Neuronal stem cell (in vitro differentiated cells): ENCODE results near the gene ADCY2.

Experiments
- DNase-seq: peaks from one replicate; pipeline ENCODE4 v3.0.0-alpha.2; 2013; ENCODE audit warnings: low spot score
- H2AFZ ChIP-seq: one replicate; pipeline ENCODE4 v1.6.1; 2013; ENCODE audit warnings: mild to moderate bottlenecking, low read length, inconsistent platforms
- H2AK5ac ChIP-seq: 2 replicates; pipeline ENCODE4 v1.6.1; 2013; ENCODE audit warnings: low read depth, mild to moderate bottlenecking, inconsistent platforms, low read length, moderate library complexity, mixed read lengths
- H2BK120ac ChIP-seq: 2 replicates; pipeline ENCODE4 v1.6.1; 2013; ENCODE audit warnings: low read depth, mild to moderate bottlenecking, inconsistent platforms, low read length, moderate library complexity, mixed read lengths
- H2BK12ac ChIP-seq: one replicate; pipeline ENCODE4 v1.6.1; 2013; ENCODE audit warnings: low read length, inconsistent platforms
- H2BK15ac ChIP-seq: 2 replicates; pipeline ENCODE4 v1.6.1; 2013; ENCODE audit warnings: mild to moderate bottlenecking, low read length, inconsistent platforms, mixed read lengths
- H2BK5ac ChIP-seq: one replicate; pipeline ENCODE4 v1.6.1; 2013; ENCODE audit warnings: inconsistent platforms, mild to moderate bottlenecking, low read length, moderate library complexity
- H3K14ac ChIP-seq: one replicate; pipeline ENCODE4 v1.6.1; 2013; ENCODE audit warnings: low read length, inconsistent platforms
- H3K18ac ChIP-seq: 2 replicates; pipeline ENCODE4 v1.6.1; 2013; ENCODE audit warnings: low read length, inconsistent platforms
- H3K23ac ChIP-seq: 2 replicates; pipeline ENCODE4 v1.6.1; 2013; ENCODE audit warnings: low read depth, mild to moderate bottlenecking, mixed read lengths, low read length, inconsistent platforms; ENCODE audit not compliant: poor library complexity
- H3K27ac ChIP-seq: replicated peaks from 3 replicates; pipeline ENCODE4 v1.5.1; 2013; ENCODE audit warnings: low read length, inconsistent platforms
- H3K27me3 ChIP-seq, 3 experiments: 2 replicates each; pipeline ENCODE4 v1.6.1; 2013; ENCODE audit warnings: low read length in 3 of 3, mild to moderate bottlenecking in 2 of 3, inconsistent platforms in 1 of 3, low read depth in 1 of 3, mixed read lengths in 1 of 3, moderate library complexity in 1 of 3; ENCODE audit not compliant: control insufficient read depth in 3 of 3, insufficient read depth in 3 of 3
- H3K36me3 ChIP-seq, 2 donors: replicated peaks in 1 of 2; 2 replicates each; pipeline ENCODE4 v1.6.1; 2013; ENCODE audit warnings: low read length in 2 of 2; ENCODE audit not compliant: control insufficient read depth in 2 of 2, insufficient read depth in 2 of 2
- H3K4ac ChIP-seq: 2 replicates; pipeline ENCODE4 v1.6.1; 2013; ENCODE audit warnings: inconsistent platforms, mild to moderate bottlenecking, low read length, moderate library complexity
- H3K4me1 ChIP-seq, 2 donors: 1 replicate in 1 of 2; 2 replicates in 1 of 2; pipeline ENCODE4 v1.6.1; 2013; ENCODE audit warnings: low read length in 2 of 2, low read depth in 1 of 2; ENCODE audit not compliant: control insufficient read depth in 2 of 2, insufficient read depth in 1 of 2
- H3K4me2 ChIP-seq: one replicate; pipeline ENCODE4 v1.6.1; 2013; ENCODE audit warnings: mild to moderate bottlenecking, low read length, inconsistent platforms; ENCODE audit not compliant: insufficient read depth, poor library complexity, severe bottlenecking
- H3K4me3 ChIP-seq, 2 donors: 2 replicates each; pipeline ENCODE4 v1.5.1; 2013; ENCODE audit warnings: low read length in 2 of 2, mild to moderate bottlenecking in 2 of 2, inconsistent platforms in 1 of 2, moderate library complexity in 1 of 2
- H3K79me1 ChIP-seq: one replicate; pipeline ENCODE4 v1.6.1; 2013; ENCODE audit warnings: low read depth, mild to moderate bottlenecking, inconsistent platforms, low read length, moderate library complexity
- H3K9ac ChIP-seq: one replicate; pipeline ENCODE4 v1.6.1; 2013; ENCODE audit warnings: mild to moderate bottlenecking, low read depth, low read length, inconsistent platforms; ENCODE audit not compliant: poor library complexity
- H3K9me3 ChIP-seq, 2 donors: replicated peaks in 1 of 2; 2 replicates each; pipeline versions ENCODE3 to v1.6.1; 2013; ENCODE audit warnings: low read length in 2 of 2, mild to moderate bottlenecking in 2 of 2, inconsistent platforms in 1 of 2, low read depth in 1 of 2, mixed read lengths in 1 of 2, moderate library complexity in 1 of 2; ENCODE audit not compliant: control insufficient read depth in 2 of 2, insufficient read depth in 1 of 2
- H4K8ac ChIP-seq: one replicate; pipeline ENCODE4 v1.6.1; 2013; ENCODE audit warnings: low read depth, mild to moderate bottlenecking, inconsistent platforms, low read length, moderate library complexity
- H4K91ac ChIP-seq: one replicate; pipeline ENCODE4 v1.6.1; 2013; ENCODE audit warnings: low read length, low read depth, mild to moderate bottlenecking, inconsistent platforms; ENCODE audit not compliant: poor library complexity
- WGBS, 2 donors: extraction: QIAGEN DNeasy Blood & Tissue Kit; methylation state at CpG; one replicate each; pipeline ENCODE4 v1.1.7; 2013; ENCODE audit warnings: missing lambda C conversion rate in 2 of 2, mixed read lengths in 1 of 2; ENCODE audit not compliant: insufficient read length in 2 of 2, insufficient replicate concordance in 1 of 2; ENCODE audit errors: extremely low coverage in 2 of 2; 5-methylcytosine and 5-hydroxymethylcytosine counted together

The ADCY2 gene

DNA sequence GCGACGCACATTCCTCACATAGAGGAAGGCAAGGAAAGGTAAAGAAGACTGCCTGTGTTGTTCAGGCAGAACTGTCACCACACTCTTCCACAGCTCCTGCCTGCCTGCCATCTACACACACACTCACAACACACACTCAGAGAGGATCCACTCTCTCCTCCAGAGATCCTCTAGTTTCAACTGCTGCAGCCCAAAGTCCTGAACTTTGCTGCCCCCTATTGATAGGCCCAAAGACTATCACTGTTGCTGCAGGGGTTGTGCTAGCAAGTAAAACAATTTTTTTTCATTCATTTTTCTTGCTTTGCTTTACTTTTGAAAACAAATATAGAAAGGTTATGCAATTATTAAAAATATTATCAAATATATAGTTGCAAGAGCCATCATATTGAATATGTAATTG, 460.9 kb downstream of the ADCY2 start:
- H3K4ac ChIP-seq: no peak overlapping the region
- H3K36me3 ChIP-seq: peaks cover 8 to 45% of the 10 kb centered on the region in 2 donors
- H2AFZ ChIP-seq: no peak overlapping the region
- no peak overlapping the region for H2BK5ac ChIP-seq
- H3K9me3 ChIP-seq: peaks cover 0 to 3% of the 10 kb centered on the region in 2 donors
- no peak overlapping the region for H2AK5ac ChIP-seq
- peaks cover 0 to 2% (median 0%) of the 10 kb centered on the region in 3 experiments for H3K27me3 ChIP-seq
- no peak overlapping the region for H3K14ac ChIP-seq
- H3K27ac ChIP-seq: no peak overlapping the region
- H3K4me1 ChIP-seq: no peaks in the 10 kb centered on the region
- no peak overlapping the region for H4K8ac ChIP-seq
- H2BK12ac ChIP-seq: no peak overlapping the region
- DNase-seq: peak; percentile 23
- H4K91ac ChIP-seq: no peak overlapping the region
- no peak overlapping the region for H3K18ac ChIP-seq
- no peaks in the 10 kb centered on the region for H3K79me1 ChIP-seq
- H2BK15ac ChIP-seq: no peak overlapping the region
- H3K9ac ChIP-seq: no peak overlapping the region
- H3K4me3 ChIP-seq: no peak overlapping the region
- no peak overlapping the region for H3K23ac ChIP-seq
- WGBS, 2 donors: no CpG with 5 or more reads among the region's 2 CpGs
- no peak overlapping the region for H2BK120ac ChIP-seq
- H3K4me2 ChIP-seq: no peak overlapping the region

DNA sequence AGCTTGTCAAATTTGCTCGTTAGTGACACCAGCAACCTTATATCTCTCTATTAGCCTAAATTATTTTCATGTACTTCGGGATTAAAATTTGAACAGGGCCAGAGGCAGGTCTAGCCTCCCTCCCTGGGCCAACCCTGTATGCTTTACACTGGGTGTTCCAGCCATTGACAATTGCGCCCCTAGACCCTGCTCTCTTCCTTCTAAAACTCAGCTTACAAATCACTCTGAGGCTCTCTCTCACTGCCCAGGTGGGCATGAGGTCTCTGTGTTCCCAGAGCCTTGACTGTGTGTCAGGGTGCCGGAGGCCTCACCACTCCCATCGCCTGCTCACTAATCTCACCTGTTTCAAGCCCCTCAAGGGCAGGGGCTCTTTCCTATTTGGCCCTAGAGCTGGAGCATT, 461.4 kb downstream of the ADCY2 start:
- peak overlapping the region; percentile 6 for H3K23ac ChIP-seq
- H3K27me3 ChIP-seq: peaks cover 0 to 2% (median 0%) of the 10 kb centered on the region in 3 experiments
- no peak overlapping the region for H3K9ac ChIP-seq
- H2AK5ac ChIP-seq: no peak overlapping the region
- H2BK12ac ChIP-seq: no peak overlapping the region
- peaks cover 11 to 50% of the 10 kb centered on the region in 2 donors for H3K36me3 ChIP-seq
- no CpG with 5 or more reads among the region's 5 CpGs for WGBS, 2 donors
- no peak overlapping the region for H3K14ac ChIP-seq
- no peak overlapping the region for H4K8ac ChIP-seq
- H2AFZ ChIP-seq: no peak overlapping the region
- peak overlapping the region in 1 of 2 donors; percentile 43 for H3K4me3 ChIP-seq
- H3K4ac ChIP-seq: no peak overlapping the region
- H4K91ac ChIP-seq: no peak overlapping the region
- H3K27ac ChIP-seq: no peak overlapping the region
- no peak overlapping the region for H2BK15ac ChIP-seq
- no peak for DNase-seq
- no peak overlapping the region for H2BK120ac ChIP-seq
- no peak overlapping the region for H2BK5ac ChIP-seq
- no peaks in the 10 kb centered on the region for H3K79me1 ChIP-seq
- peaks cover 0 to 3% of the 10 kb centered on the region in 2 donors for H3K9me3 ChIP-seq
- no peaks in the 10 kb centered on the region for H3K4me1 ChIP-seq
- no peak overlapping the region for H3K18ac ChIP-seq
- H3K4me2 ChIP-seq: no peak overlapping the region

DNA sequence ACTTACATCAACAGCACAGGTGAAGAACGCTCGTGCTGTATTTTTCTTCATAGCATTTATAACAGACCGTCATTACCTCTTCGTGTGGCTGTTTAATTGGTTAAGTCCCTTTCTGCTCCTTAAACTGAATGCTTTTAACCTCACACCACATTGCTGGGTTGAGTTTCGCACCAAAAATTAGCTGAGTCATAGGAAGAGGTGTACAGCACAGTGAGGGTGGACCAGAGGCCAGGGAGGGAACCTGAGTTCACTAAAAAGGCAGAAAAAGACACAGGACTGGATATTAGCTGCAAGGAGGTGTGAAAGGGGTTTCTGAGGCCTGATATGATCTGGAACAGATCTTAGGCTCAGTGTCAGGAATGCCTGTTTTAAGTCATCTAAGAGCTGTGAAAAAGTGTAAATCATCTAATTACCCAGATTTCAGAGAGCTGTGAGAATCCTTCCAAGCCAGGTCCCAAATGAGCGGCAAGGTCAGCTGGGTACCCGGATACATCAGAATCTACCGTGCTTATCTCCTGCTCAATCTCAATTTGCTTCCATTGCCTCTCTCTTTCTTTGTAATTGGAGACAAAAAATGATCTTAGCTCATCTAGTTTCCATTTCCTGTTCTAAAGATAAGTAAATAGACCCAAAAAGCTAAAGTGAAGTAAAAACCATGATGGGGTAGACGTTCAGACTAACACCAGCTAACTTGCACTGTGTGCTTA, 462.1 kb downstream of the ADCY2 start:
- no peak overlapping the region for H3K23ac ChIP-seq
- no peak overlapping the region for H3K4ac ChIP-seq
- no peaks in the 10 kb centered on the region for H3K4me1 ChIP-seq
- no peak for DNase-seq
- H3K18ac ChIP-seq: no peak overlapping the region
- H3K4me3 ChIP-seq: no peak overlapping the region
- no peak overlapping the region for H4K91ac ChIP-seq
- no peak overlapping the region for H3K4me2 ChIP-seq
- H3K36me3 ChIP-seq: peaks cover 11 to 57% of the 10 kb centered on the region in 2 donors
- no peak overlapping the region for H2BK12ac ChIP-seq
- peaks cover 0 to 2% (median 0%) of the 10 kb centered on the region in 3 experiments for H3K27me3 ChIP-seq
- H2BK15ac ChIP-seq: no peak overlapping the region
- no peak overlapping the region for H2AFZ ChIP-seq
- no peak overlapping the region for H4K8ac ChIP-seq
- WGBS, 2 donors: no CpG with 5 or more reads among the region's 9 CpGs
- peaks cover 0 to 3% of the 10 kb centered on the region in 2 donors for H3K9me3 ChIP-seq
- H3K14ac ChIP-seq: no peak overlapping the region
- H2AK5ac ChIP-seq: no peak overlapping the region
- H3K27ac ChIP-seq: no peak overlapping the region
- no peak overlapping the region for H2BK5ac ChIP-seq
- no peak overlapping the region for H2BK120ac ChIP-seq
- no peaks in the 10 kb centered on the region for H3K79me1 ChIP-seq
- H3K9ac ChIP-seq: no peak overlapping the region

DNA sequence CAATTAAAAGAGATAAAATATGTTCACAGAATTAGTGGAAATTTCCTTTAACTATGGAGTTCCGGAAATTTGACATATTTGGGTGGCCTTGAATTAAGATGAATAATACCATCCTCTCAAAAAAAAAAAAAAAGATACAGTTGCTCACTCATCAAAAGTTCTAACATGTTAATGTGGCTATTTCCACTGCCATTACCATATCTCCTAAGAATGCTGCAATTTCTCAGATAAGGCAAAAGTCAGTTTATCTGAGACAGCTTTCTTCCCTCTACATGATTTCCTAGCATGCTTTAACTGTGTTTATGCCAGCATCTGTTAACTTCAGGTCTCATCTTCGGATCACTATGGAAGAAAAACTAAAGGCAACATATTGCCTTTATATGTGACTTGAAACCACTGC, 470.3 kb downstream of the ADCY2 start:
- no peak overlapping the region for H2AFZ ChIP-seq
- H2BK120ac ChIP-seq: no peak overlapping the region
- no peak overlapping the region for H3K4me2 ChIP-seq
- H3K9me3 ChIP-seq: no peaks in the 10 kb centered on the region
- no peak overlapping the region for H3K4ac ChIP-seq
- no peak overlapping the region for H3K4me3 ChIP-seq
- peaks cover 4 to 62% of the 10 kb centered on the region in 2 donors for H3K36me3 ChIP-seq
- H3K79me1 ChIP-seq: peaks cover 4% of the 10 kb centered on the region
- DNase-seq: no peak
- peaks cover 0 to 7% of the 10 kb centered on the region in 2 donors for H3K4me1 ChIP-seq
- no peak overlapping the region for H2BK15ac ChIP-seq
- H2BK12ac ChIP-seq: no peak overlapping the region
- no peak overlapping the region for H3K9ac ChIP-seq
- no CpG with 5 or more reads among the region's 2 CpGs for WGBS, 2 donors
- no peak overlapping the region for H2AK5ac ChIP-seq
- H3K23ac ChIP-seq: no peak overlapping the region
- H2BK5ac ChIP-seq: no peak overlapping the region
- no peak overlapping the region for H4K8ac ChIP-seq
- H3K14ac ChIP-seq: no peak overlapping the region
- no peak overlapping the region for H3K27ac ChIP-seq
- H4K91ac ChIP-seq: no peak overlapping the region
- H3K27me3 ChIP-seq: no peaks in the 10 kb centered on the region
- no peak overlapping the region for H3K18ac ChIP-seq
